Left renal cortex interstitium (tissue), 4 donors: ENCODE data around the gene TDRD10. TPM values are rescaled to one million over a fixed set of nuclear protein-coding genes. Genes with fewer than 3 reads are reported as not detected.
A peak's percentile ranks its signal among the peaks of the same experiment; 100 is the strongest.
"Not testable (repeated sequence)": the region's sequence is repeated elsewhere in the genome, so short reads cannot be mapped to it uniquely, and the experiment has no call there.

ENCODE experiments used
- DNase-seq, 4 donors: peaks; one replicate each; pipeline ENCODE4 v3.0.0-alpha.2; 2013; ENCODE audit warnings: low read depth in 4 of 4, low spot score in 2 of 4, missing footprints in 1 of 4
- polyA plus RNA-seq, 4 donors: library from polyadenylated mRNA; unstranded; fragments of 120-200 nt; gene quantifications; one replicate each; pipeline ENCODE4 v1.2.1, GENCODE V29; 2013; ENCODE audit not compliant: insufficient read length in 4 of 4

The TDRD10 gene
- polyA plus RNA-seq, 4 donors, result 1.1 to 2.0 (median 1.6) TPM

DNA sequence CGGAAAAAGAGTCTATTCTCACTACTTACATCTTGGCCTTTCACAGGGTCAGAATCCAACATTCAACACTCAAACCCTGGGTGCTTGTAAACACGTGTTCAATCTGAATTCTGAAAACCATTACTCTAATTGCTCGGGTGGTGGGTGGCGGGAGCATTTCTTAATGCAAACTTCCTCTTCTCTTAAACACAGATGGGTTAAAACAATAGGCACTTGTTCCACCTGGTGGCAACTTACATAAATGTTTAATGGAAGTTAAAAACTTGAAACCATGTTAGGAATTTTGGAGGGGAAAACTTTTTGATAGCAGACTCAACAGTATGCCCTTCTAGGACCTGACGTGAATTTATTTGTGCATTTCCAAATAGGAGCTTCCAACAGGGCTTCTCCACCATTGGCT lies 23.4 kb upstream of the TDRD10 start:
- DNase-seq, result no peak

DNA sequence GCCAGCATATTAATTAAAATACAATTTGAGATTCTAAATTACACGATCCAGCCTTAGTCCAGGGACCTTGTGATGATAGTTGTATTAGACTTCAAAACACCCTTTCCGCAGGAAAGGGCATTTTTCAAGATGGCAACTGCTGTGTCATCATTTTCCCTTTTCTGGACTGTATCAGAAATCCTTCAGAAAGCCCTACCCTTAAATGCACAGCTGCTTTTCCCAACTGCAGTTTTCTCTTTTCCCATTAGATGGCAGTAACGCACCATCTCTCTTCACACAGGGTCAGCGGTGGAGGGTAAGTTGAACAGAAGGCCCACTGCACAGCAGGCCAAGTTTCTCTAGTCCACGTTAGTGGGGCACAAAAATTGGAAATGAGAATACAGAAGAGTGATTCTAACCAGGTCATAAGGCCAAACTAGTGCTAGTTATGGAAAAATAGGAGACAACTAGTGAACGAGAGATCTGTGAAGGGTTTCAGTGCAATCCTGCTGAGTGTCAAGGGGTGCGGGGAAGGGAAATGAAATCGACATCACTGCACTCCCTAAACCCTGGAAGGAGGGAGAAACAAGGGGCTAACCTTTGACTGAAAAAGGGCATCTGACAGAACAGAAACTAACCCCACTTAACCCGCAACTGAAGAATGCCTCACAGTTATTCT lies 22.1 kb upstream of the TDRD10 start:
- DNase-seq, result peak; percentile 56 to 84 (median 69)

DNA sequence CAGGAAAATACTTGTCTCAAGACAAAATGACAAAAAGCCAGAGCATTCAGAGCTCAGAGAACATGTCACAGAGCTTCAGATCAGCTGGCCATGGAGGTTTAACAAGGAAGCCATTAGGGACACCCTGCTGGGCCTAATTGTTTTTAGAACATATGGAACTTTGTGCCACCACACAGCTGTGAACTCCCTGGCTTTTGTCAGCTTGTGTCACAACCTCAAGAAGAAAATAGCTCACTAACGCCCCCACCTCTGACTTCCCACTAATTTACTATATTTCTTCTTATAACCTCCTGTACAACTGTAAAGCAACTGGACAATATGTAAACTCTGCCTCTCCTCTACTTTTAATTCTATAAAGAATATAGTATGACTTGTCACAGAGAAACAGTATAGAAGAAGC lies 21.0 kb upstream of the TDRD10 start:
- DNase-seq, result no peak

- DNase-seq, result no peak
These were observed 17.8 kb upstream of the TDRD10 start for GRCh38 chr1:154483941-154484803.

GRCh38 chr1:154485106-154485505 lies 16.9 kb upstream of the TDRD10 start:
- DNase-seq, result no peak

DNA sequence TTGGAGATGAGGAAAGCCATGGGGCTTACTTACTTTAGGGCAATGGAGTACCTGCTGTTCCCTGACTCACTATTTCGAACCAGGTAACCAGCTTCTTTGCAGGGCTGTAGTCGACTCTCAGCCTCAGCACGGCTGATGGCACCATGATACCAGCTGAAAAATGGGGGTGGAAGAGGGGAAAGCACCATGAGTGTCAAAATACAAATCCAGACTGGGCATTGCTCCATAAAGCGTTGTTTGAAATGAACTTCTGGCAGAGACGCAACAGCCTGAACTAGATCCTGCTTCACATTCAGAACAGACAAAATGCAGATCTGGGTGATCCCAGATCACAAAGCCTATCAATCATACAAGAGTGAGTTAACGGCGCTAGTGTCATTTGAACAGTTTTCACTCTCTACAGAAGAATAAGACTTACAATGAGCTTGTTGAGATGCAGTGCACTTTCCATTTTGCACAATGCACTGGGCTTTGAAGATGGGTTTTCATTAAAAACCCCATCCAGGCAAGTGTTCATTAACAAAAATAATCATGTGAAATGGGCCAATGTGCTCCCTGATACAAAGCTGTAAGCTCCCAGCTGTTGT lies 16.0 kb upstream of the TDRD10 start:
- DNase-seq, result no peak

DNA sequence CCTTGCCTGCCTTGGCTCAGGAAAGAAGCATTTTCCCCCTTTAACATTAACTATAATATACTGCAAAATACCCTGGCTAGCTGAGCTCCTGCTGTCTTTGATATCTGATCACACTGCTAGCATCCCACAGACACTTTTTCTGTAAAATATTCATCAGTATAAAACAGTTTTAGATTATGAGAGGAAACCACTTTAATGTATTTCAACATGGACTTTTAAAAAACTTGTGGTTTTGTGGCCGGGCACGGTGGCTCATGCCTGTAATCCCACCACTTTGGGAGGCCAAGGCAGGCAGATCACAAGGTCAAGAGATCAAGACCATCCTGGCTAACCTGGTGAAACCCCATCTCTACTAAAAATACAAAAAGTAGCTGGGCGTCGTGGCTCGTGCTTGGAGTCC lies 15.3 kb upstream of the TDRD10 start:
- not testable (repeated sequence) for DNase-seq

GRCh38 chr1:154488922-154489321 lies 13.1 kb upstream of the TDRD10 start:
- no peak for DNase-seq

DNA sequence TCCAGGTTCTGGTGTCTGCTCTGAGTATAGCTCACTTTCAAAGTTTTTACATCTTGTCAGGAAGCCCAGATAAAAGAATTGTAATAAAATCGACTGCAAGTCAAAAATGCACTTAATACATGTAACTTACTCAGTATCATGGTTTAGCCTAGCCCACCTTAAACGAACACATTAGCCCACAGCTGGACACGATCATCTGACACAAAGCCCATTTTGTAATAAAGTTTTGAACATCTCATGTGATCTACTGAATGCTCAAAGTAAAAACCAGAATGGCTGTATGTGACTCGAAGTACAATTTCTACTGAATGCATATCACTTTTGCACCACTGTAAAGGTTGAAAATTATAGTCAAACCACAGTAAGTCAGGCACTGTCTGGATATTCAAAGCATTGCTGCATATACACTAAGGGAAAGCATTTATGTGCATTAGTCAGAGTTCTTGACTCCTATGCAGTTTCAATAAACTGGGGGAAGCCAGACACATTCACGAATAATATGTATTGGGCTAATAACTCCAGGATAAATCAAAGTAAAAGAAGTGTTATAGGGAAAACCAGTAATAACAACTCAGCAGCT lies 12.2 kb upstream of the TDRD10 start:
- no peak for DNase-seq

GRCh38 chr1:154490317-154490716 lies 11.7 kb upstream of the TDRD10 start:
- no peak for DNase-seq

DNA sequence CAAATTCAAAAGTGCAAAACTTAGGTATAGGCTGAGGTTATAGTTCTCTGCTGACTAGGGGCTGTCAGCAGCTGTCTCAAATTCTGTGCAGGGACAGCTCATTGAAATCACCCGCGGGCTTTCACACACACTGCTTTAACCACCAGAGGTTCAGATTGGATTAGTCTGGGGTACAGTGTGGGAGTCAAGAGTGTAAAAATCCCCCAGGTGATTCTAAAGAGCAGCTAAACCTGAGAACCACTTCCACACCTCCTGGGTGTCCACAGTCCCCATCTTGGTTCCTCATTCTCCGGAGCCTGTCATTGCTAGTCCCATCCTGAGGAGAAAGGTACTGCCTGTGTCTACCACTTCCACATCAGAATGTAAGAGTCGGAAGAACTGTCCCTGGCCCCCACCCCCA lies 9.9 kb upstream of the TDRD10 start:
- no peak for DNase-seq

- DNase-seq, result no peak
These were observed 8.7 kb upstream of the TDRD10 start for GRCh38 chr1:154493276-154493675.

GRCh38 chr1:154495496-154496273 lies 6.3 kb upstream of the TDRD10 start:
- DNase-seq, result no peak

- DNase-seq, result no peak
These were observed 5.6 kb upstream of the TDRD10 start for GRCh38 chr1:154496383-154496782.

DNA sequence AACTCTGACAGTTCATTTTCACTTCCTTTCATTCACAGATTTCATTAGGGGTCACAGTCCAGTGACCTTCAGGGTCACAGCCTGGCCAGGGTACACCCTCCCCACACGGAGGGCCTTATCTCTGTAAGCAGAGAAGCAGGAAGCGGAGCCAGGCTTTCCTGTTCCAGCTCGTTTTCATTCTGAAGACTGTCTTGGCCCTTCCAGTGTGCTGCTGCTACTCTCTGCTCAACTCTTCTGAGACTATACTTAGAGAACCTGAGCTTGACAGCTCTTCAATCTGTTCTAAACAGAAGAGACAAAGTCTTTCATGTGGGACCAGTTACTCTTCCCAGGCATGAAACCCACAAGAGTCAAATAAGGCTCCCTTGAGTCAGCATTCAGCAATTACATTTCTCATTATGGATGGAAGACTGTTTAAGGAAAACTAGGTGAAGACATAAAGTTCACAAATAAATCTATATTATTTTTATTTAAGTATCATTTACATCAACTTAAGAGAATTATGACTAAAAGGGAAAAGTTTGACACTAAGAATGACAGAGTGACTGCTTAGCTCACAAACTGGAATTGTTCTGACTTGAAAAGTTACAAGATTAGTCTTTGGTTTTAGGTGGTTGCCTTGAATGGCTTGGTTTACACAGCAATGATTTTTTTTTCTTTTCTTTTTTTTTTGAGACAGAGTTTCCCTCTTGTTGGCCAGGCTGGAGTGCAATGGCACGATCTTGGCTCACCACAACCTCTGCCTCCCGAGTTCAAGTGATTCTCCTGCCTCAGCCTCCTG lies 4.8 kb upstream of the TDRD10 start:
- DNase-seq, result no peak

- DNase-seq, result no peak
These were observed 2.6 kb upstream of the TDRD10 start for GRCh38 chr1:154499446-154499845.

DNA sequence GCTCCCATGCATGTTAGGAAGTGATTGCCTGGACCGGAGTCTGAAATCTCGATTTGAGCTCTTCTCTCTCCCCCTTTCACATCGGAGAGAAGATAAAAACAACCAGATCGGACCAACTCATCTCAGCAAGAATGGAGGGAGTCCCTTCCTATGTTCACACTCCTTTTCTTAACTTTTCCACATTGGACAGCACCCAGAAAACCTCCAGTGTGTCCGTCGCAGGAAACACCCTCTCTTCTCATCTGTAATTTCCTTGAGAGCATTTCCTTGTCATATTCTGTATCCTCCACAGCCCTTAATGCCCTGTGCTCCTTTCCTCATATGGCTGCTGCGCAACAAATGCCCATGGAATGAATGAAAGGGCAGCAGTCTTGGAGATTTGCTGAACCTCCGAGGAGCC lies 1.5 kb upstream of the TDRD10 start:
- no peak for DNase-seq

DNA sequence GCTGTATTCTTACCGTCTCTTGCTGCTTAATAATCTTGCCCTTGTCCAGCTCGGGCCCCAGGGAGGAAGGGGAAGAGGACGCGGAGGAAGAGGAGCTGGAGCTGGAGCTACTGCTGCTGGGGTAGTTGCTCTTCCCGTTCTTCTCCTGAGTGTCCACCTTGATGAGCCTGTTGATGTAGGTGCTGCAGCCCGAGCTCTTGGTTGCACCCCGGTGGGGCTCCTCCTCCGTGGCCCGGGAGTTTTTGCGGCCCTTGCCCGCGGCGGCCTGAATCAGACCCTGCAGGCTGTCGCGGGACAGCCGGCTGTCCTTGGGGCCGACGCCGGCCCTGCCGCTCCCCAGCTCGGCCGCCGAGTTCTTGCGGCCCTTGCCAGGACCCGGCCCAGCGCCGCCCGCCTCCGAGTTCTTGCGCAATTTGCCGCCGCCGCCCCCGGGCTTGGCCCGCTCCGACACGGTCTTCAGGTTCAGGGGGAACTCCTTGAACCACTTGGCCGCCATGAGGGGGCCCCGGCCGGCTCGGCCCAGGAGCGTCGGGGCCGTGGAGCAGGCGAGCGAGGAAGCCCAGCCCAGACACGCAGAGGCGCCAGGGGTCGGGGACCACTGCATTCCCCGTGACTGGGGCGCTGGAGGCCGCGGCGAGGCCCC lies 475 bp upstream of the TDRD10 start:
- no peak for DNase-seq

DNA sequence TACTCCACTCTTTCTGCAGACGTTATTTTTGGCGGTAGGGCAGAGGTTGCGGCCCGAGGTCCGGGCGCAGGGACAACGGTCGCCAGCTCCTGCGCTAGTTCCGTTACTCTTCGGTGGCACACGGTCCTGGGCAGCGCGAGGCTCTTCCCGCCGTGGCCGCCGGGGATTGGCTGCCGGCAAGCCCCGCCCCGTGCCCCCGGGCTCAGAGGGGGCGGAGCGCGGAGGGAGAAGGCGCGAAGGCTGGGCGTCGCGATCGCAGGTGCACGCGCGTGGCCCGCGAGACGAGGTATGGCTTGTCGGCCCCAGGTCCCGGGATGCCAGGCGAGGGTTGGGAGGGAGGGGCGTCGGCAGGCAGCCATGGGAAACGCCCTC lies 711 bp downstream of the TDRD10 start:
- DNase-seq, result no peak
